Measurements from ENCODE around the gene ADPRHL1.

ADPRHL1 gene

GRCh38 chr13:113446488-113446854 lies 6.8 kb downstream of the ADPRHL1 start:
- H3K36me3 ChIP-seq (ENCODE audit: insufficient read depth, low read length) = no peaks in the 10 kb centered on the region

GRCh38 chr13:113445791-113446487 lies 7.3 kb downstream of the ADPRHL1 start:
- TF ChIP-seq EZH2phosphoT487 (IDR thresholded peaks at IDR 0.05; ENCODE audit: borderline replicate concordance) = no peak
- TF ChIP-seq CTCF (conservative IDR thresholded peaks at IDR 0.05; ENCODE audit: low read length) = no peak
- H3K9ac ChIP-seq (ENCODE audit: low read depth, low read length, poor library complexity, severe bottlenecking) = no peak overlapping the region
- H3K4me3 ChIP-seq (ENCODE audit: low read length, poor library complexity, severe bottlenecking) = no peak overlapping the region
- H3K9me2 ChIP-seq (replicated peaks; ENCODE audit: low read depth, low read length) = no peaks in the 10 kb centered on the region
- H3K36me3 ChIP-seq (ENCODE audit: insufficient read depth, low read length) = no peaks in the 10 kb centered on the region
- no peak overlapping the region for H3K4me2 ChIP-seq (ENCODE audit: low read depth, low read length, poor library complexity, severe bottlenecking)
- H3K9me3 ChIP-seq (ENCODE audit: insufficient read depth, low read depth, low read length) = no peaks in the 10 kb centered on the region
- H4K20me1 ChIP-seq (ENCODE audit: insufficient read depth, low read length, poor library complexity, severe bottlenecking) = no peaks in the 10 kb centered on the region
- no peak overlapping the region for H2AFZ ChIP-seq (ENCODE audit: low read length)
- no peaks in the 10 kb centered on the region for H3F3A ChIP-seq (ENCODE audit: low read depth)
- no peaks in the 10 kb centered on the region for H3K79me2 ChIP-seq (ENCODE audit: insufficient read depth, low read length)
- H3K27me3 ChIP-seq (ENCODE audit: insufficient read depth, low read length, poor library complexity, severe bottlenecking) = no peaks in the 10 kb centered on the region
- no peaks in the 10 kb centered on the region for H3K4me1 ChIP-seq (ENCODE audit: insufficient read depth, low read length, poor library complexity, severe bottlenecking)

More at GRCh38 chr13:113446488-113446854, 6.8 kb downstream of the ADPRHL1 start:
- no peaks in the 10 kb centered on the region for H3F3A ChIP-seq (ENCODE audit: low read depth)
- H3K9me3 ChIP-seq (ENCODE audit: insufficient read depth, low read depth, low read length) = no peaks in the 10 kb centered on the region
- no peaks in the 10 kb centered on the region for H3K79me2 ChIP-seq (ENCODE audit: insufficient read depth, low read length)
- H3K27me3 ChIP-seq (ENCODE audit: insufficient read depth, low read length, poor library complexity, severe bottlenecking) = no peaks in the 10 kb centered on the region
- H3K9me2 ChIP-seq (replicated peaks; ENCODE audit: low read depth, low read length) = no peaks in the 10 kb centered on the region
- no peaks in the 10 kb centered on the region for H3K4me1 ChIP-seq (ENCODE audit: insufficient read depth, low read length, poor library complexity, severe bottlenecking)
- TF ChIP-seq EZH2phosphoT487 (IDR thresholded peaks at IDR 0.05; ENCODE audit: borderline replicate concordance) = no peak
- TF ChIP-seq CTCF (conservative IDR thresholded peaks at IDR 0.05; ENCODE audit: low read length) = no peak
- no peaks in the 10 kb centered on the region for H4K20me1 ChIP-seq (ENCODE audit: insufficient read depth, low read length, poor library complexity, severe bottlenecking)
- no peak overlapping the region for H3K9ac ChIP-seq (ENCODE audit: low read depth, low read length, poor library complexity, severe bottlenecking)
- no peak overlapping the region for H3K4me3 ChIP-seq (ENCODE audit: low read length, poor library complexity, severe bottlenecking)
- H2AFZ ChIP-seq (ENCODE audit: low read length) = no peak overlapping the region
- no peak overlapping the region for H3K4me2 ChIP-seq (ENCODE audit: low read depth, low read length, poor library complexity, severe bottlenecking)

- Histone ChIP-seq H3K4me3 (ENCODE audit: low read length, poor library complexity, severe bottlenecking) (no peak overlapping the region), H3K27me3 (ENCODE audit: insufficient read depth, low read length, poor library complexity, severe bottlenecking) (no peaks in the 10 kb centered on the region), H3K9me3 (ENCODE audit: insufficient read depth, low read depth, low read length) (no peaks in the 10 kb centered on the region), H3K4me1 (ENCODE audit: insufficient read depth, low read length, poor library complexity, severe bottlenecking) (no peaks in the 10 kb centered on the region), H2AFZ (ENCODE audit: low read length) (no peak overlapping the region), H3K9me2 (replicated peaks; ENCODE audit: low read depth, low read length) (no peaks in the 10 kb centered on the region), H3F3A (ENCODE audit: low read depth) (no peaks in the 10 kb centered on the region), H3K4me2 (ENCODE audit: low read depth, low read length, poor library complexity, severe bottlenecking) (no peak overlapping the region), H3K9ac (ENCODE audit: low read depth, low read length, poor library complexity, severe bottlenecking) (no peak overlapping the region), H3K79me2 (ENCODE audit: insufficient read depth, low read length) (no peaks in the 10 kb centered on the region), H4K20me1 (ENCODE audit: insufficient read depth, low read length, poor library complexity, severe bottlenecking) (no peaks in the 10 kb centered on the region), H3K36me3 (ENCODE audit: insufficient read depth, low read length) (no peaks in the 10 kb centered on the region)
- TF ChIP-seq EZH2phosphoT487 (IDR thresholded peaks at IDR 0.05; ENCODE audit: borderline replicate concordance) (no peak), CTCF (conservative IDR thresholded peaks at IDR 0.05; ENCODE audit: low read length) (no peak)
Observed at GRCh38 chr13:113443991-113444390, 9.3 kb downstream of the ADPRHL1 start.

Data from Loucy (cell line).